Medulla oblongata (tissue), 1 donor: Measurements from ENCODE around the gene GLI1.
A peak's percentile ranks its signal among the peaks of the same experiment; 100 is the strongest.
"Not testable (repeated sequence)": the region's sequence is repeated elsewhere in the genome, so short reads cannot be mapped to it uniquely, and the experiment has no call there.

Source experiments
- DNase-seq: peaks from one replicate; pipeline ENCODE4 v3.0.0-alpha.2; 2015; ENCODE audit errors: extremely low spot score

The GLI1 gene

GRCh38 chr12:57497223-57498131, 37.9 kb downstream of the GLI1 start:
- no peak for DNase-seq

GRCh38 chr12:57498132-57498502, 38.5 kb downstream of the GLI1 start:
- DNase-seq = no peak

- no peak for DNase-seq
Observed at GRCh38 chr12:57498571-57498970, 39.0 kb downstream of the GLI1 start.

- no peak for DNase-seq
Observed at GRCh38 chr12:57500213-57500612, 40.6 kb downstream of the GLI1 start.

- not testable (repeated sequence) for DNase-seq
Observed at GRCh38 chr12:57502311-57502969, 42.9 kb downstream of the GLI1 start.

- DNase-seq = not testable (repeated sequence)
Observed at GRCh38 chr12:57506541-57506940, 47.0 kb downstream of the GLI1 start.

GRCh38 chr12:57507796-57508195, 48.2 kb downstream of the GLI1 start:
- DNase-seq = not testable (repeated sequence)

GRCh38 chr12:57511161-57511560, 51.6 kb downstream of the GLI1 start:
- DNase-seq = no peak

GRCh38 chr12:57511588-57512325, 52.2 kb downstream of the GLI1 start:
- no peak for DNase-seq

- DNase-seq = no peak
Observed at GRCh38 chr12:57512665-57513064, 53.1 kb downstream of the GLI1 start.

GRCh38 chr12:57513266-57513665, 53.7 kb downstream of the GLI1 start:
- DNase-seq = no peak

GRCh38 chr12:57513677-57514076, 54.1 kb downstream of the GLI1 start:
- not testable (repeated sequence) for DNase-seq

- DNase-seq = not testable (repeated sequence)
Observed at GRCh38 chr12:57514246-57514645, 54.7 kb downstream of the GLI1 start.

GRCh38 chr12:57514720-57515407, 55.3 kb downstream of the GLI1 start:
- no peak for DNase-seq

GRCh38 chr12:57515408-57515933, 55.9 kb downstream of the GLI1 start:
- DNase-seq = no peak

GRCh38 chr12:57515934-57516541, 56.5 kb downstream of the GLI1 start:
- no peak for DNase-seq

- no peak for DNase-seq
Observed at GRCh38 chr12:57516617-57517153, 57.1 kb downstream of the GLI1 start.

- no peak for DNase-seq
Observed at GRCh38 chr12:57517187-57517586, 57.6 kb downstream of the GLI1 start.

GRCh38 chr12:57517718-57518117, 58.1 kb downstream of the GLI1 start:
- DNase-seq = not testable (repeated sequence)

GRCh38 chr12:57518176-57518919, 58.8 kb downstream of the GLI1 start:
- peak; percentile 23 for DNase-seq
